ENCODE measurements around the gene OR4D5.

The OR4D5 gene

GRCh38 chr11:123939317-123939716 is at the start of gene OR4D5:
TSS of gene OR4D5 (plus strand) at chr11:123939617. CDS start at chr11:123939617, 0 bp downstream.
- DNase-seq (ENCODE audit: low spot score) = no peak

GRCh38 chr11:123892031-123892430 is 47.4 kb upstream of the OR4D5 start:
- no peak for DNase-seq (ENCODE audit: low spot score)

GRCh38 chr11:123899792-123900191 is 39.6 kb upstream of the OR4D5 start:
- DNase-seq (ENCODE audit: low spot score) = no peak

GRCh38 chr11:123901867-123902266 is 37.5 kb upstream of the OR4D5 start, which contains the start of gene OR8D4:
TSS of gene OR8D4 (plus strand) at chr11:123902167. CDS start at chr11:123906432, 4,265 bp downstream.
- DNase-seq (ENCODE audit: low spot score) = no peak

GRCh38 chr11:123903932-123904331 is 35.5 kb upstream of the OR4D5 start:
- no peak for DNase-seq (ENCODE audit: low spot score)

GRCh38 chr11:123904932-123905331 is 34.5 kb upstream of the OR4D5 start:
- DNase-seq (ENCODE audit: low spot score) = no peak

GRCh38 chr11:123905826-123906225 is 33.6 kb upstream of the OR4D5 start:
- no peak for DNase-seq (ENCODE audit: low spot score)

- DNase-seq (ENCODE audit: low spot score) = no peak
Observed at GRCh38 chr11:123920943-123921342, 18.5 kb upstream of the OR4D5 start.

GRCh38 chr11:123924027-123924426 is 15.4 kb upstream of the OR4D5 start:
- no peak for DNase-seq (ENCODE audit: low spot score)

GRCh38 chr11:123942413-123942812 is 3.0 kb downstream of the OR4D5 start:
- DNase-seq (ENCODE audit: low spot score) = no peak

GRCh38 chr11:123943738-123944137 is 4.3 kb downstream of the OR4D5 start, which contains the start of gene OR6T1:
TSS of gene OR6T1 (minus strand) at chr11:123943838. CDS start at chr11:123943838, 0 bp downstream.
- DNase-seq (ENCODE audit: low spot score) = no peak

- no peak for DNase-seq (ENCODE audit: low spot score)
Observed at GRCh38 chr11:123945132-123945531, 5.7 kb downstream of the OR4D5 start.

- no peak for DNase-seq (ENCODE audit: low spot score)
Observed at GRCh38 chr11:123956752-123957151, 17.3 kb downstream of the OR4D5 start.

GRCh38 chr11:123973816-123974215 is 34.4 kb downstream of the OR4D5 start:
- no peak for DNase-seq (ENCODE audit: low spot score)

- no peak for DNase-seq (ENCODE audit: low spot score)
Observed at GRCh38 chr11:123976770-123977560, 37.5 kb downstream of the OR4D5 start.

GRCh38 chr11:123977731-123978347 is 38.4 kb downstream of the OR4D5 start, which contains the start of gene OR10S1:
TSS of gene OR10S1 (minus strand) at chr11:123977781. CDS start at chr11:123977664, 117 bp downstream.
- no peak for DNase-seq (ENCODE audit: low spot score)

- DNase-seq (ENCODE audit: low spot score) = no peak
Observed at GRCh38 chr11:123979311-123979710, 39.9 kb downstream of the OR4D5 start.

Measured in hepatic stellate cell (primary cell).